ENCODE measurements around the gene HS3ST6.
"Not testable (repeated sequence)": the region's sequence is repeated elsewhere in the genome, so short reads cannot be mapped to it uniquely, and the experiment has no call there.

Gene HS3ST6

GRCh38 chr16:1918351-1919326 is at the start of gene HS3ST6:
HS3ST6 (minus strand) TSS chr16:1918415; CDS start chr16:1918323, 92 bp downstream.
- DNase-seq, result no peak

GRCh38 chr16:1966460-1966859 is 48.2 kb upstream of the HS3ST6 start, which contains the start of gene RNF151:
RNF151 (plus strand) TSS chr16:1966856; CDS start chr16:1966882, 26 bp downstream.
- no peak for DNase-seq

DNA sequence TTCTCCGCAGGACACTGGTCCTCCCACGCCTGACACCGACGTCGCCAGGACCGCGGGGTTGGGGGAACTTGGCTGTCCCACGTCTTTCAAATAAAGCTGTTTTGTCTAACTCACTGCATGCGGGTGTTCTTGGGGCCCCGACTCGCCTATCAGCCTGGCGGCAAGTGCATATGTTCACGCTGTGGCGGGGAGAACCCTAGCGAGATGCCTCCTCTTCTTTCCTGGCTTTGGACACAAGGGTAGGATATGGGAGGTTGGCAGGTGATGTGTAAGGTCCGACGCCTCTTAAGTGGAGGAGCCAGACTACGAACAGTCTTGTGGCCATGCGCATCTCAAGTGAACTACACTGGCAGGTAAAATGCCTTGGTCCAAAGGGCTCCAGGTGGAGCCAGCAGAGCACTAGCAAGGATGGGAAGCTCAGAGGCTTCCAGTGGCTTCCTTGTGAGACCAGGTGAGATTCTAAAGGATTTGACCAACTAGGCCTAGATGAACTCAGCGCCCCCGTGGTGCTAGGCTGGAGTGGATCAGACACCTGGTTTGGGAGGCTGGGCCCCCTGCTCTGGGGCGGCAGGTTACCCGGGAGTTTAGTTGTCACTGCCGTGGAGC is 47.3 kb upstream of the HS3ST6 start:
- no peak for DNase-seq

GRCh38 chr16:1964506-1965395 is 46.5 kb upstream of the HS3ST6 start, which contains the start of gene RPS2:
RPS2 (minus strand) TSS chr16:1964826; CDS start chr16:1964625, 201 bp downstream.
- DNase-seq, result peak; percentile 99

DNA sequence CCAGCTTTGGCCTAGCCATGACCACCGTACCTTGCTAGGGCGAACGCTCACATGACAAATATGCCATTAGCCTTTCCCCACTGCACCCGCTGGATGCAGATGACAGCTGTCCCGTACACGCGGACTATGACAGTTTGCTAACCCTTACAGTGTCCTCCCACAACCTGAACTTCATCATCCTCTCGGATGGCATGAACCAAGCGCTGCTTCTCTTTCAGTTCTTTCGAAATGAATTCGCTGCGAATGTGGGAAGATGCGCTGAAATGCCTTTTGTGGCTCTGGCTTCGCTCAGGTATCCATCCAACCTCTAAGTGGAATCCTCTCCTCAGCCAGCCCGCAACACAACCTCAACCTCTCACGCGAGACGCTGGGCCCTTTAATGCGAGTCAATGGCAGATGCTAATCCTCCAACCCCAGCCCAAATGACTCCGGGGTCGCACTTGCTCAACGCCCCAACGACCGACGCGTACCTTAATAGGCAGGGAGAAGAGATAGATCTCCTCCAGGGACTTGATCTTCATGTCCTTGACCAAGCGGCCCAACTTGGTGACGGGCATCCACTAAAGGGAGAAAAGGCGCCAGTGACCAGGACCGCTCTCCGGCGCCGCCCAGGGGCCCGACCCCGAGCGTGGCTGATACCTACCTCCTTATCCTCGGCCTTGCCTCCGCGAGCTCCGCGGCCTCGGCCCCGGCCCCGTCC is 45.7 kb upstream of the HS3ST6 start:
- DNase-seq, result peak; percentile 57

DNA sequence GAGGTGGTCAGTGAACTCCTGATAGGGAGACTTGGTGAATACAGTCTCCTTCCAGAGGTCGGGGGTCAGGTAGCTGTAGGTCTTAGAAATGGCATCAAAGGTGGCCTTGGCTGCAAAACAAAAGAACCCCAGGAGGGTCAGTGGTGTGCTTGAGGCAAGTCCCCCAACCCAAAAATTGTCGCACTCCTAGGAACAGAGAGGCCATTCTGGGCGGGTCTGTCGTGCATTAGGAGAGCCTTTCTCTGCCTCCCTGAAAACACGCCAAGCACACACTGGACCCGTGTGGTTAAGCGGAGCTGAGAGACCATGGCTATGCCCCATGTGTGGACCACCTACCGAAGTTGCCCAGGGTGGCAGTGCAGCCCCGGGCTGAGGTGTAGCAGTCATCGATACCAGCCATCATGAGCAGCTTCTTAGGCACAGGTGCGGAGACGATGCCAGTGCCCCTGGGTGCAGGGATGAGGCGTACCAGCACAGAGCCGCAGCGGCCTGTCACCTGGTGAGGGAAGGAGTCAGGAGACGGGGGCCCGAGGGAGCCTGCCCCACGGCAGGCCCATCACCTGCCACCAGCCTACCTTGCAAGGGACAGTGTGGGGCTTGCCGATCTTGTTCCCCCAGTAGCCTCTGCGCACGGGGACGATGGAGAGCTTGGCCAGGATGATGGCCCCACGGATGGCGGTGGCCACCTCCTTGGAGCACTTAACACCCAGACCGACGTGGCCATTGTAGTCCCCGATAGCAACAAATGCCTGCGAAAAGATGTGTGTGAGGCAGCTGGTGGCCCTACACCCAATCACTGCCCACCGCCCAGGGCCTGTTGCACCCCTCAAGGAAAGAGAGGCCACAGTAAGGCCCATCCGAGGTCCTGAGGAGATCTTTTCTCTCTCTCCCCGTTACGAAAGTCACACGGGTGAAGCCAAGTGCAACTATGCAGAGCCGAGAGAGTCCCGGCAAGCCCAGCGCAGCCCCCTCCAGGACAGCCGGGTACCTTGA is 44.2 kb upstream of the HS3ST6 start:
- not testable (repeated sequence) for DNase-seq

- DNase-seq, result no peak
These were observed 43.4 kb upstream of the HS3ST6 start for GRCh38 chr16:1961651-1962067.

GRCh38 chr16:1960665-1961630 is 42.7 kb upstream of the HS3ST6 start:
- DNase-seq, result peak; percentile 49

- peak; percentile 90 for DNase-seq
These were observed 41.2 kb upstream of the HS3ST6 start, which contains the start of gene NDUFB10 for GRCh38 chr16:1959269-1960039. NDUFB10 (plus strand) TSS chr16:1959538; CDS start chr16:1959625, 87 bp downstream.

GRCh38 chr16:1958715-1959268 is 40.6 kb upstream of the HS3ST6 start:
- no peak for DNase-seq

- DNase-seq, result not testable (repeated sequence)
These were observed 39.9 kb upstream of the HS3ST6 start for GRCh38 chr16:1958143-1958491.

DNA sequence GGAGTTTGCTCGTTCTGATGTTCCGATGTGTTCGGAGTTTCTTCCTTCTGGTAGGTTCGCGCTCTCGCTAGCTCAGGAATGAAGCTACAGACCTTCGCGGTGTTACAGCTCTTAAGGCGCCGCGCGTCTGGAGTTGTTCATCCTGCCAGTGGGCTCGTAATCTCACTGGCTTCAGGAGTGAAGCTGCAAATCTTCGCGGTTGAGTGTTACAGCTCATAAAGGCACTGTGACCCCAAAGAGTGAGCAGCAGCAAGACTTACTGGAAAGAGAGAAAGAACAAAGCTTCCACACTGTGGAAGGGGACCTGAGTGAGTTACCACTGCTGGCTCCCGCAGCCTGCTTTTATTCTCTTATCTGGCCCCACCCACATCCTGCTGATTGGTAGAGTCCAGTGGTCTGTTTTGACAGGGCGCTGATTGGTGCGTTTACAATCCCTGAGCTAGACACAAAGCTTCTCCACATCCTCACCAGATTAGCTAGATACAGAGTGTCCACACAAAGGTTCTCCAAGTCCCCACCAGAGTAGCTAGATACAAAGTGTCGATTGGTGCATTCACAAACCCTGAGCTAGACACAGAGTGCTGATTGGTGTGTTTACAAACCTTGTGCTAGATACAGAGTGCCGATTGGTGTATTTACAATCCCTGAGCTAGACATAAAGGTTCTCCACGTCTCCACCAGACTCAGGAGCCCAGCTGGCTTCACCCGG is 39.4 kb upstream of the HS3ST6 start:
- DNase-seq, result not testable (repeated sequence)

DNA sequence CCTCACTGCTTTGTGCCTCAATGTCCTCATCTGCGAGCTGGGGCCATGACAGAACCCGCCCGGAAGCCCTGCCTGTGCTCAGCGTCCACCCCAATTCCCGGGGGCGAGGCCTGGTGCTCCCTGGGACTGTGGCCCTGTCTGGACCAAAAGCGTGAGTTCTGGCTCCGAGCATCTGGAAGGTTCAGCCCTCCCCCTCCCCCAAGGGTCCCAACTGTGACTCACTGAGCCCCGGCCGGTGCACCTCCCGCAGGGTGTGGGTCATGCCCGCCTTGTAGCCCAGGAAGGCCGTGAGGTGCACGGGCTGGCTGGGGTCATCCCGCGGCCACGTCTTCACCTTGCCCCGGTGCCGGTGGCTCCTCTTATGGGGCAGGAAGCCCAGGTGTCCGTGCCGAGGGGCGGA is 35.5 kb upstream of the HS3ST6 start:
- DNase-seq, result no peak

- no peak for DNase-seq
These were observed 32.3 kb upstream of the HS3ST6 start for GRCh38 chr16:1950559-1950958.

GRCh38 chr16:1950047-1950446 is 31.8 kb upstream of the HS3ST6 start:
- DNase-seq, result no peak

DNA sequence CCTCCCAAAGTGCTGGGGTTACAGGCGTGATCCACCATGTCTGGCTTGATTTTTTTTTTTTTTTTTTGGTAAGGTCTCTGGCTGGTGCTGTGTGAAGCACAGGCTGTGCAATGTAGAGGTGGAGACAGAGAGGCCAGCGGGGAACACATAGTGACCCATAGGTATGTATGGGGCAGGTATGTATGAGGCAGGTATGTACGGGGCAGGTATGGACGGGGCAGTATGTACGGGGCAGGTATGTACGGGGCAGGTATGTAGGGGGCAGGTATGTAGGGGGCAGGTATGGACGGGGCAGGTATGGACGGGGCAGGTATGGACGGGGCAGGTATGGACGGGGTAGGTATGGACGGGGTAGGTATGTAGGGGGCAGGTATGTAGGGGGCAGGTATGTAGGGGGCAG is 31.3 kb upstream of the HS3ST6 start:
- DNase-seq, result no peak

DNA sequence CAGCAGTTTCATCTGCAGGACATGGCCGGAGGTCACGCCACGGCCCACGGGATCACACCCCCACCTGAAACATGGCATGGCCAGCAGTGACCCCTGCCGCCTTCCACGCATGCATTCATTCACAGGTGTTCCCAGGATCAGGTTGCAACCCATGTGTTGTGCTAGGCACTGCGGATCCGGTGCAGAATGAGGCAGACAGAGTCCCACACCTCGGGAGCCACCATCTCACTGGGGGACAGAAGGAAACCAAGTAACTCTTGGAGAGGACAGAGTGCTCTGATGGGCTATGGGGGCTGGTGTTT is 29.1 kb upstream of the HS3ST6 start:
- no peak for DNase-seq

Measured in CD4-positive, alpha-beta T cell treated with Interleukin-17A for 1 hour (primary cell).